Cardiac fibroblast (primary cell): ENCODE results near the gene MICOS13.

Experiments
- DNase-seq, 2 donors: peaks; one replicate each; pipeline versions ENCODE4 v3.0.0 to v3.0.0-alpha.2; 2010; ENCODE audit warnings: low read depth in 2 of 2
- H3K4me3 ChIP-seq, 2 donors: replicated peaks in 1 of 2; 1 replicate in 1 of 2; 2 replicates in 1 of 2; pipeline ENCODE4 v1.5.1; 2011; ENCODE audit warnings: low read depth in 2 of 2, low read length in 2 of 2, mild to moderate bottlenecking in 2 of 2, moderate library complexity in 1 of 2
- CTCF ChIP-seq: IDR thresholded peaks from one replicate; pipeline ENCODE4 v1.5.1; 2011; ENCODE audit warnings: low read depth, mild to moderate bottlenecking, low read length, inconsistent platforms

Gene MICOS13

GRCh38 chr19:5673752-5674151 is 6.6 kb downstream of the MICOS13 start:
- DNase-seq = no peak
- no peak for TF ChIP-seq CTCF
- no peak overlapping the region for H3K4me3 ChIP-seq

GRCh38 chr19:5672708-5673459 is 7.4 kb downstream of the MICOS13 start:
- no peak overlapping the region for H3K4me3 ChIP-seq
- DNase-seq = no peak
- no peak for TF ChIP-seq CTCF

- H3K4me3 ChIP-seq = no peak overlapping the region
- no peak for DNase-seq
- TF ChIP-seq CTCF = no peak
These were observed 8.7 kb downstream of the MICOS13 start for GRCh38 chr19:5671600-5671999.

- DNase-seq = no peak
- no peak for TF ChIP-seq CTCF
- H3K4me3 ChIP-seq = no peak overlapping the region
These were observed 11.1 kb downstream of the MICOS13 start for GRCh38 chr19:5669212-5669611.

- DNase-seq = no peak
- H3K4me3 ChIP-seq = no peak overlapping the region
- TF ChIP-seq CTCF = no peak
These were observed 12.5 kb downstream of the MICOS13 start for GRCh38 chr19:5667751-5668271.

- DNase-seq = no peak
- TF ChIP-seq CTCF = no peak
- no peak overlapping the region for H3K4me3 ChIP-seq
These were observed 13.2 kb downstream of the MICOS13 start for GRCh38 chr19:5666921-5667610.
